ENCODE results near the gene ZFAND2A.
"Not testable (repeated sequence)": the region's sequence is repeated elsewhere in the genome, so short reads cannot be mapped to it uniquely, and the experiment has no call there.

- not testable (repeated sequence) for TF ChIP-seq ELK1 (IDR thresholded peaks at IDR 0.05; ENCODE audit: low read depth, low read length); POLR2A (IDR thresholded peaks at IDR 0.05; ENCODE audit: low read length); POLR2AphosphoS2 (conservative IDR thresholded peaks at IDR 0.05; ENCODE audit: low read length); CTCF (IDR thresholded peaks at IDR 0.05); CBX8 (IDR thresholded peaks at IDR 0.05); KDM1A (IDR thresholded peaks at IDR 0.05; ENCODE audit: low read depth); RCOR1 (IDR thresholded peaks at IDR 0.05; ENCODE audit: low read depth, low read length); RFX5 (IDR thresholded peaks at IDR 0.05); REST (IDR thresholded peaks at IDR 0.05); JUNB (IDR thresholded peaks at IDR 0.05); HMGXB4 (CRISPR knock-in tag; IDR thresholded peaks at IDR 0.05; ENCODE audit: borderline replicate concordance)
Observed at GRCh38 chr7:1116383-1117008, 43.5 kb downstream of the ZFAND2A start.
